Gastroesophageal sphincter (tissue), 4 donors: Measurements from ENCODE around the gene RPL27A. TPM values are rescaled to one million over a fixed set of nuclear protein-coding genes. Genes with fewer than 3 reads are reported as not detected.

ENCODE experiments used
- ATAC-seq: fragments of 150-250 bp; one replicate; pipeline ENCODE4 v1.9.1; 2016; ENCODE audit warnings: mild to moderate bottlenecking, moderate library complexity
- H3K27ac ChIP-seq, 4 donors: fragments of 200-600 bp; sonication (generic) in 3 of 4; 1 replicate in 3 of 4; 2 replicates in 1 of 4; pipeline ENCODE4 v1.5.1; 2016 to 2019
- H3K27me3 ChIP-seq: fragments of 200-600 bp; sonication (generic); one replicate; pipeline ENCODE4 v1.5.1; 2019
- H3K36me3 ChIP-seq, 2 donors: fragments of 200-600 bp; sonication (generic); one replicate each; pipeline ENCODE4 v1.5.1; 2019; ENCODE audit warnings: control low read depth in 1 of 2
- H3K4me1 ChIP-seq, 3 donors: fragments of 200-600 bp; sonication (generic); 1 replicate in 2 of 3; 2 replicates in 1 of 3; pipeline ENCODE4 v1.5.1; 2016 to 2019; ENCODE audit warnings: control low read depth in 2 of 3
- H3K4me3 ChIP-seq, 2 donors: fragments of 200-600 bp; sonication (generic); one replicate each; pipeline ENCODE4 v1.5.1; 2019; ENCODE audit warnings: mild to moderate bottlenecking in 1 of 2, moderate library complexity in 1 of 2
- H3K9me3 ChIP-seq, 3 donors: fragments of 200-600 bp; sonication (generic); one replicate each; pipeline ENCODE4 v1.5.1; 2017 to 2019; ENCODE audit warnings: control low read depth in 2 of 3
- EP300 ChIP-seq: sonication (generic); formaldehyde crosslinking; IDR thresholded peaks from one replicate; pipeline ENCODE4 v1.6.1; 2017; ENCODE audit warnings: antibody characterized with exemption, mild to moderate bottlenecking
- POLR2A ChIP-seq, 2 donors: fragments of 450-650 bp; IDR thresholded peaks; one replicate each; pipeline ENCODE4 v1.6.1; 2017; ENCODE audit warnings: antibody characterized with exemption in 2 of 2, mild to moderate bottlenecking in 2 of 2, moderate library complexity in 1 of 2
- POLR2AphosphoS5 ChIP-seq: sonication (generic); formaldehyde crosslinking; IDR thresholded peaks from one replicate; pipeline ENCODE4 v1.6.1; 2017; ENCODE audit warnings: antibody characterized with exemption
- WGBS, 2 donors: methylation state at CpG; one replicate each; pipeline ENCODE4 v1.1.5; 2018; ENCODE audit warnings: low coverage in 1 of 2; 5-methylcytosine and 5-hydroxymethylcytosine counted together
- total RNA-seq, 4 donors: library from RNA; depleted of rRNA; stranded (reverse); fragments of >200 nt; gene quantifications; one replicate each; pipeline ENCODE4 v1.1.0, GENCODE V29; 2016
- TF ChIP-seq, protein P1 (sequence below), 4 experiments: fragments of 200-600 bp in 2 of 4; fragments of 450-650 bp in 2 of 4; sonication (generic) in 1 of 4; IDR thresholded peaks; one replicate each; pipeline ENCODE4 v1.5.1; 2017 to 2019; ENCODE audit warnings: antibody characterized with exemption in 4 of 4, mild to moderate bottlenecking in 2 of 4, moderate library complexity in 2 of 4

Gene RPL27A
- total RNA-seq, 4 donors from 2014 or later = 706 to 1,423 (median 903) TPM

DNA sequence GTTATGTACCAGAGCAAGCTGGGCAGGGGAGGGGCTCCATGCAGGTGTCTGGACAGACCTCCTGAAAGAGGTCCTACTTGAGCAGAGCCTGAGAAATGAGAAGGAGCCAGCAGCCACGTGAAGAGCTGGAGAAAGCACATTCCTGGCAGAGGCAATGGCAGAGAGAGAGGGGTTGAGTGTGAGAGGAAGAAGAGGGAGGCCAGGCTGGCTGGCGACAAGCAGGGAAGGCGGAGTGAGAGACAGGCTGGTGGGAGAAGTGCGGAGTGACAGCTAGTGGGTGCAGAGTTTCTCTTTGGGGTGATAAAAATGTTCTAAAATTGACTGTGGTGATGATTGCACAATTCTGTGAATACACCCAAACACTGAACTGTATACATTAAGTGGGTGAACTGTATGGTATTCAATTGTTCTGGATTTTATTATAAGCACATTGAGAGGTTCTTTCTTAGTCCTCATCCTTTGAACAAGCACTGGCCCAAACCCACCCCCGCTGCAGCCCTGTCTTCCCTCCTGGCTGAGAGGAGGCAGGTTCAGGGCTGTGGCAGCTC lies 29.4 kb downstream of the RPL27A start:
- Histone ChIP-seq H3K36me3 (peaks cover 0 to 63% of the 10 kb centered on the region in 2 donors), H3K9me3 (no peaks in the 10 kb centered on the region), H3K4me1 (peaks cover 29 to 100% (median 44%) of the 10 kb centered on the region in 3 donors), H3K27me3 (no peaks in the 10 kb centered on the region), H3K27ac (peak overlapping the region; percentile 89 to 100 (median 96)), H3K4me3 (no peak overlapping the region)
- 51 to 78% methylated on average over 4 to 5 of the region's 5 CpGs for WGBS, 2 donors
- TF ChIP-seq POLR2AphosphoS5 = no peak
- TF ChIP-seq POLR2A (IDR thresholded peaks at IDR 0.05) = no peak
- TF ChIP-seq EP300 = no peak
- TF ChIP-seq, protein P1, sequence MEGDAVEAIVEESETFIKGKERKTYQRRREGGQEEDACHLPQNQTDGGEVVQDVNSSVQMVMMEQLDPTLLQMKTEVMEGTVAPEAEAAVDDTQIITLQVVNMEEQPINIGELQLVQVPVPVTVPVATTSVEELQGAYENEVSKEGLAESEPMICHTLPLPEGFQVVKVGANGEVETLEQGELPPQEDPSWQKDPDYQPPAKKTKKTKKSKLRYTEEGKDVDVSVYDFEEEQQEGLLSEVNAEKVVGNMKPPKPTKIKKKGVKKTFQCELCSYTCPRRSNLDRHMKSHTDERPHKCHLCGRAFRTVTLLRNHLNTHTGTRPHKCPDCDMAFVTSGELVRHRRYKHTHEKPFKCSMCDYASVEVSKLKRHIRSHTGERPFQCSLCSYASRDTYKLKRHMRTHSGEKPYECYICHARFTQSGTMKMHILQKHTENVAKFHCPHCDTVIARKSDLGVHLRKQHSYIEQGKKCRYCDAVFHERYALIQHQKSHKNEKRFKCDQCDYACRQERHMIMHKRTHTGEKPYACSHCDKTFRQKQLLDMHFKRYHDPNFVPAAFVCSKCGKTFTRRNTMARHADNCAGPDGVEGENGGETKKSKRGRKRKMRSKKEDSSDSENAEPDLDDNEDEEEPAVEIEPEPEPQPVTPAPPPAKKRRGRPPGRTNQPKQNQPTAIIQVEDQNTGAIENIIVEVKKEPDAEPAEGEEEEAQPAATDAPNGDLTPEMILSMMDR (IDR thresholded peaks at IDR 0.05) = no peak
- ATAC-seq = no peak

DNA sequence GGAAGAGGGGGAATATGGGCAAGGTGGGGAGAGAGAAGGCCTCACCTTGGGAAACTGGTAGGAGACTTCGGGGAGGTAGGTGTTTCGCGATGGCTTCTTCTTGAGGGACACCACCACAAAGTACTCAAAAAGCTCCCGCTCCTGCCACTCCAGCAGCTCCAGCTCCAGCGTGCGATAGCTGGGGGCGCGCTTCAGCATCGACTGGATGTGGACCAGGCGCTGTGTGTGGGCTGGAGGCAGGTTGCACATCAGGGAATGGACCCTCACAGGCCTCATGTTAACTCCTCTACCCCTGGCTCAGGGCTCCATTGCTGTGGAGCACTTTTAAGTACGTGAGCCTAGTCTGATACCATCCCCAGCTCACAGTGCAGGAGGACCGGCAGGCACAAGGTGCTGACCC lies 29.9 kb downstream of the RPL27A start:
- peak overlapping the region; percentile 89 to 100 (median 96) for H3K27ac ChIP-seq
- no peak for TF ChIP-seq EP300
- TF ChIP-seq POLR2AphosphoS5 = no peak
- TF ChIP-seq, protein P1 (IDR thresholded peaks at IDR 0.05) = no peak
- no peak for TF ChIP-seq POLR2A (IDR thresholded peaks at IDR 0.05)
- no peaks in the 10 kb centered on the region for H3K27me3 ChIP-seq
- peaks cover 31 to 100% (median 44%) of the 10 kb centered on the region in 3 donors for H3K4me1 ChIP-seq
- ATAC-seq = no peak
- H3K4me3 ChIP-seq = no peak overlapping the region
- no peaks in the 10 kb centered on the region for H3K9me3 ChIP-seq
- 90% methylated on average over 8 of the region's 12 CpGs; no CpG with 5 or more reads in 1 of the 2 donors for WGBS, 2 donors
- H3K36me3 ChIP-seq = peaks cover 0 to 66% of the 10 kb centered on the region in 2 donors

DNA sequence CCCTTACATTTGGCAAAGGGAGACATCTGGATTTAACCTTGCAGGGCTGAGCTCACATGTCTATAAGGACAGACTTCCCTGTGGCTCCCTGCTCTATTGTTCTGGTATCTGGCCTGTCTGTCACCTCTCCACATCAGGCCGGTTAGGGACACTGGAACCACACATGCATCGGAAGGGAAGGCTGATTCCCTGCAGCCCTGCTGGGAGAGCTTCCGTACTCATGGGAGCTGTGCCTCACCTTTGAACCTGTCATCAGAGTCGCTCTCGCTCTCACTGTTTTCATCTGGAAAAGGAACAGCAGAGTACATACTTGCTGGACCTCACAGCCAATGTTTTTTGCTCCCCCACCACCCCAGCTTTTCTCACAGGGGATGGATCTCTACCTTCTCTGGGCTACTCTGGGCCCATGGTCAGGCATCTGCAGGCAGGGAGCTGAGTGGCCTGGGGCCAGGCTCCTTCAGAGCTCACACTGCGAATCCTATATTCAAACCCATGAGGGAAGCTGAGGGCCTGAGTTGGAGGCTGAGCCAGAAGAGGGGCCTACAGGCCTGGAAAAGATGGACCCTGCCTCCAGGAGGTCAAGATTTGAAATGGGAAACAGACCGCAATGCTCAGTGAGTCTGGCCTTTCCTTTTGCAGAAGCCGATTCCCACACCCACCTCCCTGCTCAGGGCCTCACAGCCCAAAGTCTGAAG lies 31.3 kb downstream of the RPL27A start:
- ATAC-seq = no peak
- WGBS, 2 donors = 62 to 80% methylated on average over 1 to 2 of the region's 8 CpGs
- Histone ChIP-seq H3K4me1 (peaks cover 31 to 100% (median 44%) of the 10 kb centered on the region in 3 donors), H3K27me3 (no peaks in the 10 kb centered on the region), H3K36me3 (peaks cover 0 to 66% of the 10 kb centered on the region in 2 donors), H3K9me3 (no peaks in the 10 kb centered on the region), H3K4me3 (no peak overlapping the region), H3K27ac (peak overlapping the region; percentile 79 to 97 (median 92))
- no peak for TF ChIP-seq EP300
- TF ChIP-seq POLR2AphosphoS5 = no peak
- no peak for TF ChIP-seq POLR2A (IDR thresholded peaks at IDR 0.05)
- TF ChIP-seq, protein P1 (IDR thresholded peaks at IDR 0.05) = no peak

DNA sequence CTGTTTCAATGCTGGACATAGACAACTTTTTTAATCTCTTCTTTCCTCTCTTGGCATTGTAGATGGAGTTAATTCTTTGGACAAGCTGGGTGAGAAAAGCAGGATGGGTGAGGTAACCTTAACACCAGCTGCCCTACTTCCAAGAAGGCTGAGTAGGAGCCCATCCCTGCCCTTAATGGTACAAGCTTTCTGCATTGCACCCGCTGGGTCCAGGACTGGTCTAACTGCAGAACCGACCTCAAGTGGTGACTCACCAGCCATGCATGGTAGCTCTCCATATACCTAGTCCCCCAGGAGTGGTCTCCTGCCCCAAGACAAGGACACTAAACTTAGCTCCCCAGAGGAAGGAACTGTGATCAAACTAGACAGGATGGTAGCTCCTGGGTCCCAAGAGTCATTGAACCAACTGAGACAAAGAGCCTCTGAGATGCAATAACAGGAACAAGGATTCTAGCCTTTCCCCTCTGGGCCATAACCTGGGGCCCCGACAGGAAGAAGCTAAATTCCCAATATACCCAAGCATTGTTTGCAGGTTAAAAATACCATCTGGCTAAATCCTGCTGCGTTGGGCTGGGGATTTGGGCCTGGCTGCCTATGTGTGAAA lies 32.1 kb downstream of the RPL27A start:
- TF ChIP-seq, protein P1 (IDR thresholded peaks at IDR 0.05) = no peak
- TF ChIP-seq POLR2A (IDR thresholded peaks at IDR 0.05) = no peak
- TF ChIP-seq POLR2AphosphoS5 = no peak
- no peak for TF ChIP-seq EP300
- no peak for ATAC-seq
- Histone ChIP-seq H3K4me3 (no peak overlapping the region), H3K9me3 (no peaks in the 10 kb centered on the region), H3K36me3 (peaks cover 0 to 66% of the 10 kb centered on the region in 2 donors), H3K4me1 (peaks cover 30 to 100% (median 44%) of the 10 kb centered on the region in 3 donors), H3K27me3 (no peaks in the 10 kb centered on the region), H3K27ac (peak overlapping the region; percentile 79 to 97 (median 92))
- WGBS, 2 donors = 58 to 64% methylated on average over 2 to 4 of the region's 4 CpGs
